ENCODE results near the gene CAMK1D. TPM values are rescaled to one million over a fixed set of nuclear protein-coding genes. Genes with fewer than 3 reads are reported as not detected.

Gene CAMK1D
- total RNA-seq, 1 donor from 2014 or later = 8.7 TPM

DNA sequence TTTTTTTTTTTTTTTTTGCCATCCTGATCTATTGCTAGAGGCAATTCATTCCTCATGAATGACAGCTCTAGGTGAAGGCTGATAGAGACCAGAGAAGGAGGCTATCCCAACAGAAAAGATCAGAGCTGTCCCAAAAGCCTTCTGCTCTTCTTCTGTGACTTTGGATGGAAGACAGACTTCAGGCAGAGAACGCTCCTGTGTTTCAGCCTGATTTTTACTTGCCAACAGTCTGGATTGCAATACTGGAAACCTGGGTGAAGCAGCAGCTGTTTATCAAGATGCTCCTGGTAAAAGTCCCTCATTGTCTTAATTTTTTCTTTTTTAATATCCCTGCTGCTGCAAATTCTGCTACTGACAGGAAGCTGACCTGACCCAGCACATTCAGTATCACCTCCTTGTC lies 432.6 kb downstream of the CAMK1D start:
- intact Hi-C loops (cut with micrococcal nuclease) = no loop called here

- intact Hi-C loops (cut with micrococcal nuclease) = no loop called here
Observed at GRCh38 chr10:12782537-12782936, 433.2 kb downstream of the CAMK1D start.

GRCh38 chr10:12783293-12783692 lies 433.9 kb downstream of the CAMK1D start:
- intact Hi-C loops (cut with micrococcal nuclease) = no loop called here

GRCh38 chr10:12784646-12785045 lies 435.3 kb downstream of the CAMK1D start:
- intact Hi-C loops (cut with micrococcal nuclease) = no loop called here

- intact Hi-C loops (cut with micrococcal nuclease) = no loop called here
Observed at GRCh38 chr10:12785415-12785831, 436.1 kb downstream of the CAMK1D start.

GRCh38 chr10:12787297-12787696 lies 437.9 kb downstream of the CAMK1D start:
- intact Hi-C loops (cut with micrococcal nuclease) = no loop called here

- intact Hi-C loops (cut with micrococcal nuclease) = no loop called here
Observed at GRCh38 chr10:12788277-12788676, 438.9 kb downstream of the CAMK1D start.

DNA sequence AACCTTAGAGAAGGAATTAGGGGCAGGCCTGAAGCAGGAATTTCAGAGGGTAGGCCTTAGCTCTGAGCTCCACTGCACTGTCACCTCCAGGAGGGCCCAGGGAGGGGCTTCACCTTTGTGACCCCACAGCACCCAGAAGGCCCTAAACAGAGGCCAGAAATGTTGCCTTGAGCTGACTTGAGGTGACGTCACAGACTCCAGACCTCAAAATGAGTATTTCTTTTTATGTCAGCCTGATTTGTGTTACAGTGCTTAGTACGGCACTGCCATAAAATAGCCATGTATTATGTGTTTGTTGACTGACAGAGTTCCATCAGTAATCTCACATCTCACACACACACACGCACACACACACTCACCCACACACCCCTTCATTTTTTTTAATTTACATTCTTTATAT lies 440.9 kb downstream of the CAMK1D start:
- intact Hi-C loops (cut with micrococcal nuclease) = no loop called here

GRCh38 chr10:12791728-12792127 lies 442.4 kb downstream of the CAMK1D start:
- intact Hi-C loops (cut with micrococcal nuclease) = no loop called here

GRCh38 chr10:12792889-12793556 lies 443.7 kb downstream of the CAMK1D start:
- intact Hi-C loops (cut with micrococcal nuclease) = no loop called here

- intact Hi-C loops (cut with micrococcal nuclease) = no loop called here
Observed at GRCh38 chr10:12795315-12796110, 446.2 kb downstream of the CAMK1D start.

DNA sequence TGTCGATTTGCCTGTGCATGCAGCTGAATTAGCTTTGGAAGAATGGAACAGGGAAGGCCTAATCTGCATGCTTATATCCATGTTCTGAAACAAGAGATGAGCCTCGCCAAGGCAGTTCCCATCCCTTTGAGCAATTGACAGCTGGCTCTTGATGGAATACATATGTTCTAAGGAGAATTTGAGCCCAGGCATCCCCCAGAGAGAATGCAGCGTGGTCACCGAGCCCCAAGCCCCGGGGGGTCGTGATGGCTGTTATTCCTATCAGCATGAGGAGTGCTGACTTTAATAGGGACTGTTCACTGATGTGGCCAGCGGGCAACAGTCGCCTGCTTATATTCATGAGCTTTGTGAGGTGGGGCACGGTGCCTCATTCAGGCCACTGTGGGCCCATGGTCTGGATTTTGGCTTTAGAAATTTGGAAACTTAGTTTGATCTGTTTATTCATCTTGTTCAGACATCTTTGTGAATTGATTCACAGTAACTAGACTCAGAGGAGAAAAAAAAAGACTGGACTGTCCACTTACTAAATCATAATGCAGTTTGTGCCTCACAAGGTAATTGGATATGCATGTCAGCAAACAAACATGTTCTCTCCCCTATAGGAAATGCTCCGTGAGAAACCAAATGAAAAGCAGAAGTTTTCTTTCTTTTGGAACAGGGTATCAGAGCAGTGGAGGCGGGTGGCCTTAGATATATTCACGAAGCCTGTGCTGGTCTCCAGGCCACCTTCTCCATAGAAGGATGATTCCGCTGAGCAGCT lies 447.2 kb downstream of the CAMK1D start:
- intact Hi-C loops (cut with micrococcal nuclease) = no loop called here

DNA sequence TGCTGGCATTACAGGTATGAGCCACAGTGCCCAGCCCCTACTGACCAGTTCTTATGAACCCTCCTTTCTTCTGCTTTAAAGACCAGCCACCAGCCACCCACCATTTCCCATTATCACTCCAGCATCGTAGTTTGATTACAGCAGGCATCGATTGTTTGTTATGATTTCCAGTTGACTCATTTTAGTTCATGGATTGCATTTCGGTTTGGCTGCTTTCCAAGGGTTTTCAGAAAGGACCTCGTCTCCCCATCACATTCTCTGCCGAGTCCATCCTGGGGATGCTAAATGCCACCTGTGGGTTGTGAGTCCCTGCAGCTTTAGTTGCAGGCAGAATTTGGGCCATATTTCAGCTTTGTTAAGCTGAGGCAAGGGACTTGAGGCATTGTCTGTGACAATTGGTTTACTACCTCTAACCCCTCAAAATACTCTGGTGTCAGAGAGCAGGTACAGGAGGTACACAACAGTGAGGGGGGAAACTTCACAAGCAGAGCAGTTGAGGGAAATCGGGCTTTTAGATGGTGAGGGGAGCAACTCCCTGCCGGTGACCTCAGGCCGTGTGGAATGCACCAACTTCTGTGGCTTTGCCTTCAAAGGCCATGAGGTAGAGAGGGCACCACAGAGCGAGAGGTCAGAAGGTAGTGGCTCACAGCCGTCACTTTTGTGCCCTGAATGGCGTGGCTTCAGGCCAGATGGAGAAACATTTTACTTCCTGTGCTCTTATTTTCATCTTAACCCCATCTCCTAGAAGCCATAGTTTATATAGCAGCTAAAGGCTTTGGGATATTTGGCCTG lies 448.3 kb downstream of the CAMK1D start:
- intact Hi-C loops (cut with micrococcal nuclease) = no loop called here

DNA sequence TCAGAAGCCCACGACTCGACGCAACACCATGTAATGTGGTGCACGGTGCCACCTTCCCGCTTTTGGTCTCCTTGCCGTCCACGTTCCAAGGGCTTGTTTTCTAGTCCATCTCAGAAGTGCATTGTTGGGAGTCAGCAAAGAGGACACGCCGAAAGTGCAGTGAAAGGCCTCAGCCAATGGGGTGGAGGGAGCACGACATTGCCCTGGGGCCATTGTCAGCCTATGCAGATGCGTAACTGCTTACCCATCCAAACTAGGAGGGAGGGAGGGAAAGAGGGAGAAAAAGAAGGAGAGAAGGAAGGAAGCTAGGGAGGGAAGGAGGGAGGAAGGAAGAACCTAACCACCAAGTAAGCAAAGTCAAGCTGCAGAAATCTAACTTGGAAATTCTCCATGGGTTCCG lies 449.8 kb downstream of the CAMK1D start:
- intact Hi-C loops (cut with micrococcal nuclease) = no loop called here

- intact Hi-C loops (cut with micrococcal nuclease) = no loop called here
Observed at GRCh38 chr10:12799714-12800113, 450.4 kb downstream of the CAMK1D start.

GRCh38 chr10:12800302-12800701 lies 451.0 kb downstream of the CAMK1D start:
- intact Hi-C loops (cut with micrococcal nuclease) = no loop called here

GRCh38 chr10:12801214-12802087 lies 452.1 kb downstream of the CAMK1D start:
- intact Hi-C loops (cut with micrococcal nuclease) = no loop called here

DNA sequence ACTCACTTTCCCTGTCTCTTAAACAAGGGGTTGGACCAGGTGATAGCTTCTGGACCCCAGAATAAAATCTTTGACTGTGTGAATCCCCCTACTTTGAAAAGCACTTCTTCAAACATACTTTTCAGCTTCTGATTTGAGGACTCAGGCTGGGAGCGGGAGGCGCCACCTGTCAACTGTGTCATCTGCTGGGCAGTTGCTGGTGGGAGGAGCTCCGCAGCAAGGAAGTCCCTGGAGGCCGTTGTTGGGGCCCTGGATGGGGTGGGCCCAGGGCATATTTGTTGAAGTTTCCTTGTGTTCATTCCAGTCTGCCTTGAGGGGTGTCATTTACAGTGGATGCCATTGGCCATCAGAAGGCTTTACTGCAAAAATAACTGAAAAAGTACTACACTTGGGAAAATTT lies 454.4 kb downstream of the CAMK1D start:
- intact Hi-C loops (cut with micrococcal nuclease) = no loop called here

DNA sequence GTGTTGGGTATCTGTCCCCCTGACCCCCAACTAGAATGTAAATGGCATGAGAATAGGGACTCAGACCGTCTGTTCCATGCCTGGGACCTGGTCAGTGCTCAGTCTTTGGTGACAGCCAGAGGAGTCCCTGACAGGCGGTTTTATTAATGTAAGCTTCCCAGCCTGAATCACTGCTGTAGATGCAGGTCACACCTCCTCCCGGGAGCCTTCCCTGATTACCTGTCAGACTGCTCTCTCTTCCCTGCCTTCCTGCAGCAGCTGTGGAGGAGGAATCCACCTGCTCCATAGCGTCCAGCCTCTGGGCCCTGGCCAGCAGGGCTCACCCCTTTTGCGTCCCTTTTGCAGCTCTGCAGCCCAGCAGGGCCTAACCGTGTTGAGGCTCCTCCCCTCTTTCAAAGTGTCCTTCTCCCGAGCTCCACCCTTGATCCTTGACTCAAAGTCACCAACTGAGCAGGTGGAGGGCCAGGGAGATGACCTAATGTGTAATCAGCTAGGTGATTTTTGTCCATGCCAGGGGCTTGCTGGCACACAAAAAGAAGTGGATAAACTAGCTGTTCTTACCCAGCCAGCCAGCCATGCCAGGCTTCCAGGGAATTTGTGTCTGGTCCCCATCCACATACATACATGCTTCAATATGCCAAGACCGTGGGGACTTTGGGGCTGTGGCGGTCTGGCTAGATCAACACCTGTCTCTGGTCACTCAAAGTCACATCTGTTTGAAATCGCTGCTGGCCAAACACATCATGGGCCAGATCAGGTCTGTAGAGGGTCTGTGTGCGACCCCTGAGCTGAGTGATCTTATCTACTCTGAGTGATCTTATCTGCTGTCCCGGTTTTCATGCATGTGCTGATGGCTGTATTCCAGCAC lies 457.1 kb downstream of the CAMK1D start:
- intact Hi-C loops (cut with micrococcal nuclease) = no loop called here
